SK-N-SH (cell line): Measurements from ENCODE around the gene RGS6. TPM values are rescaled to one million over a fixed set of nuclear protein-coding genes. Genes with fewer than 3 reads are reported as not detected.
A peak's percentile ranks its signal among the peaks of the same experiment; 100 is the strongest.

ENCODE experiments used
- CTCF ChIA-PET: fragments of 300-600, 350-600 bp; formaldehyde crosslinking; extraction: SDS; loops from one replicate; lab custom pipeline; 2021; lab: Yijun Ruan, JAX
- POLR2A ChIA-PET: fragments of 350-600 bp; sonication (Branson Sonifier 250); formaldehyde crosslinking; extraction: SDS; loops from one replicate; lab custom pipeline; 2020; ENCODE audit warnings: antibody characterized with exemption, inconsistent platforms; lab: Yijun Ruan, JAX
- DNase-seq: peaks from one replicate; pipeline ENCODE4 v3.0.0; 2012
- H2AFZ ChIP-seq: fragments of 200-600 bp; sonication (generic); 2 replicates; pipeline ENCODE4 v1.8.1; 2016; ENCODE audit warnings: antibody characterized with exemption, mild to moderate bottlenecking, low read depth
- H3F3A ChIP-seq: fragments of 200-600 bp; sonication (generic); replicated peaks from 2 replicates; pipeline ENCODE3; 2016; ENCODE audit warnings: antibody characterized with exemption, mild to moderate bottlenecking; ENCODE audit not compliant: insufficient read depth
- H3K27ac ChIP-seq, 2 experiments: fragments of 200-500 bp in 1 of 2; fragments of 200-600 bp in 1 of 2; sonication (Bioruptor generic) in 1 of 2; sonication (generic), shearing (Covaris generic) in 1 of 2; 2 replicates each; pipeline versions ENCODE4 v1.5.1 to v1.6.1; 2014 to 2016; ENCODE audit warnings: low read depth in 2 of 2, inconsistent platforms in 1 of 2, low read length in 1 of 2, mild to moderate bottlenecking in 1 of 2, mixed read lengths in 1 of 2
- H3K27me3 ChIP-seq: fragments of 200-600 bp; sonication (generic), shearing (Covaris generic); 2 replicates; pipeline ENCODE4 v1.6.1; 2016; ENCODE audit warnings: mixed run types; ENCODE audit not compliant: insufficient read depth
- H3K36me3 ChIP-seq, 2 experiments: fragments of 200-500 bp in 1 of 2; fragments of 200-600 bp in 1 of 2; sonication (Bioruptor generic) in 1 of 2; sonication (generic) in 1 of 2; replicated peaks in 1 of 2; 2 replicates each; pipeline versions ENCODE3 to v1.5.1; 2014 to 2016; ENCODE audit warnings: low read length in 1 of 2, mild to moderate bottlenecking in 1 of 2; ENCODE audit not compliant: insufficient read depth in 2 of 2, control insufficient read depth in 1 of 2
- H3K4me1 ChIP-seq, 2 experiments: fragments of 200-500 bp in 1 of 2; fragments of 200-600 bp in 1 of 2; sonication (Bioruptor generic) in 1 of 2; sonication (generic), shearing (Covaris generic) in 1 of 2; 2 replicates each; pipeline versions ENCODE4 v1.5.1 to v1.6.1; 2014 to 2016; ENCODE audit warnings: low read depth in 1 of 2, low read length in 1 of 2, mixed run types in 1 of 2; ENCODE audit not compliant: insufficient read depth in 2 of 2, control insufficient read depth in 1 of 2
- H3K4me2 ChIP-seq: fragments of 200-600 bp; sonication (generic), shearing (Covaris generic); 2 replicates; pipeline ENCODE4 v1.6.1; 2017; ENCODE audit warnings: mixed run types
- H3K4me3 ChIP-seq, 2 experiments: fragments of 200-500 bp in 1 of 2; fragments of 200-600 bp in 1 of 2; sonication (Bioruptor generic) in 1 of 2; sonication (generic), shearing (Covaris generic) in 1 of 2; 2 replicates each; pipeline versions ENCODE4 v1.5.1 to v1.8.1; 2014 to 2016; ENCODE audit warnings: low read depth in 2 of 2, inconsistent platforms in 1 of 2, low read length in 1 of 2, mild to moderate bottlenecking in 1 of 2, mixed read lengths in 1 of 2, moderate library complexity in 1 of 2
- H3K79me2 ChIP-seq: fragments of 200-600 bp; sonication (generic); 2 replicates; pipeline ENCODE4 v1.8.1; 2017; ENCODE audit warnings: mild to moderate bottlenecking; ENCODE audit not compliant: insufficient read depth
- H3K9ac ChIP-seq: fragments of 200-600 bp; sonication (generic); 2 replicates; pipeline ENCODE4 v1.6.1; 2017; ENCODE audit warnings: mixed run types
- H3K9me2 ChIP-seq: fragments of 200-600 bp; sonication (generic); 2 replicates; pipeline ENCODE4 v1.6.1; 2017; ENCODE audit warnings: mixed run types
- H3K9me3 ChIP-seq: fragments of 200-600 bp; sonication (generic); 2 replicates; pipeline ENCODE4 v1.6.1; 2017; ENCODE audit warnings: mixed run types, mild to moderate bottlenecking, moderate library complexity
- H4K20me1 ChIP-seq: fragments of 200-600 bp; sonication (generic); 2 replicates; pipeline ENCODE4 v1.6.1; 2017; ENCODE audit warnings: mild to moderate bottlenecking, mixed run types; ENCODE audit not compliant: insufficient read depth
- ELF1 ChIP-seq: IDR thresholded peaks from 2 replicates; pipeline ENCODE4 v1.4.0; 2012
- EZH2phosphoT487 ChIP-seq: fragments of 200-600 bp; sonication (generic); IDR thresholded peaks from 2 replicates; pipeline ENCODE4 v1.6.1; 2017; ENCODE audit warnings: low read depth, mixed run types, mild to moderate bottlenecking, antibody characterized with exemption, moderate library complexity, borderline replicate concordance
- GABPA ChIP-seq: IDR thresholded peaks from 2 replicates; pipeline ENCODE4 v1.4.0; 2012; ENCODE audit warnings: low read depth, mild to moderate bottlenecking
- JUND ChIP-seq: IDR thresholded peaks from 2 replicates; pipeline ENCODE4 v1.4.0; 2012
- NRF1 ChIP-seq: IDR thresholded peaks from 2 replicates; pipeline ENCODE4 v1.6.1; 2012; ENCODE audit warnings: low read depth, mild to moderate bottlenecking, low read length
- POLR2AphosphoS5 ChIP-seq: IDR thresholded peaks from 2 replicates; pipeline ENCODE4 v1.6.1; 2012; ENCODE audit warnings: low read depth, low read length
- REST ChIP-seq: IDR thresholded peaks from 2 replicates; pipeline ENCODE4 v1.6.1; 2012; ENCODE audit warnings: mild to moderate bottlenecking, low read depth, low read length, moderate library complexity
- RXRA ChIP-seq: IDR thresholded peaks from 2 replicates; pipeline ENCODE4 v1.4.0; 2012; ENCODE audit warnings: low read depth, mild to moderate bottlenecking, borderline replicate concordance
- WGBS: methylation state at CpG from one replicate; pipeline ENCODE4 v1.1.6; 2017; ENCODE audit warnings: low lambda C conversion rate; 5-methylcytosine and 5-hydroxymethylcytosine counted together
- polyA plus RNA-seq, 3 experiments: library from polyadenylated mRNA; depleted of rRNA; stranded (reverse); fragments of >200 nt; gene quantifications; 2 replicates each; pipeline ENCODE4 v1.2.3, GENCODE V29; 2012
- TF ChIP-seq, protein P1 (sequence below): fragments of 200-600 bp; sonication (generic); IDR thresholded peaks from 2 replicates; pipeline ENCODE4 v1.6.1; 2017; ENCODE audit warnings: antibody characterized with exemption, mild to moderate bottlenecking, moderate library complexity
- TF ChIP-seq, protein P2 (sequence below): fragments of 150-350 bp; IDR thresholded peaks from 2 replicates; pipeline ENCODE4 v1.6.1; 2016; ENCODE audit warnings: mild to moderate bottlenecking, low read depth, low read length

The RGS6 gene
- polyA plus RNA-seq, 1 of the 3 experiments (the other 2 are of a cell fraction), result not detected

DNA sequence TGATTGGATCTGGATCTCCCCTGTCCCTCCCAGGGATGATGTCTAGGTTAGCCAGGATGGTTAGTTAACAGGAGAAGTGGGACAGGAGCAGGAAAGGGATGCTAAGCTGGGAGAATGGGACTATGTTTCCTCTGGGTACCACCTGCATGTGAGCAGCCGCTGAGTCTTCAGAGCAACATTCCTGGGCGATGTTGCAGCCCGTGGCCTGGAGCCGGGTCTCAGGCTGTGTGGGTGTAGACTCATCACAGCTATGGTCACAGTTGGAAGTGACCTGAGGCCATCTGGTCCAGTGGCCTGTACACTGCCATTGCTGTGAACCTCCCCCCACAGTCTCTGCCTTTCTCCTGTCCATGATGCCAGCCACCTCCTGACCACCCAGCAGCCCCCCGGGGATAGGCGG, 539.1 kb downstream of the RGS6 start:
- no peak overlapping the region for H2AFZ ChIP-seq
- H3K27ac ChIP-seq, result no peak overlapping the region
- peaks cover 13% of the 10 kb centered on the region; the same call in 1 of the 2 replicates for H3K27me3 ChIP-seq
- ChIA-PET CTCF (no interaction called here), POLR2A (no interaction called here)
- no peaks in the 10 kb centered on the region for H3K9me2 ChIP-seq
- H3K79me2 ChIP-seq, result no peaks in the 10 kb centered on the region
- peaks cover 2% of the 10 kb centered on the region; the same call in 1 of the 2 replicates for H3K9me3 ChIP-seq
- H3K4me3 ChIP-seq, result no peak overlapping the region
- H3K36me3 ChIP-seq, result no peaks in the 10 kb centered on the region
- no peak overlapping the region for H3K4me2 ChIP-seq
- H3K9ac ChIP-seq, result no peak overlapping the region
- no peak for TF ChIP-seq GABPA
- H3K4me1 ChIP-seq, result no peaks in the 10 kb centered on the region
- WGBS, result 59% methylated on average over 3 of the region's 6 CpGs
- H4K20me1 ChIP-seq, result no peaks in the 10 kb centered on the region
- H3F3A ChIP-seq, result no peaks in the 10 kb centered on the region
- no peak for DNase-seq

DNA sequence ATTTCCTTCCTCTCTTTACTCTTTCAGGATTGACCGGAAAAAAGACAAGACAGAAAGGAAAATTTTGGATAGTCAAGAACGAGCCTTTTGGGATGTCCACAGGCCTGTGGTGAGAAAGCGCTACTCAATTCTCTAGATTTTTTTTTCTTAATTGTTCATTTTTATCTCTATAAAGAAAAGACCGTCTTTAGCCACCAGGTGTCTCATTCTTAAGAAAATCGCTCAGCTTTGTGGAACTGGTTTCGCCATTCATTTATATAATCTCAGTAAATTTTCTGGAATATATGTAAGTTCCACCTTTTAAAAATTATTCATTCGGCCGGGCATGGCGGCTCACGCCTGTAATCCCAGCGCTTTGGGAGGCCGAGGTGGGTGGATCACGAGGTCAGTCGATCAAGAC, 540.6 kb downstream of the RGS6 start:
- TF ChIP-seq ELF1, result no peak
- TF ChIP-seq, protein P1, sequence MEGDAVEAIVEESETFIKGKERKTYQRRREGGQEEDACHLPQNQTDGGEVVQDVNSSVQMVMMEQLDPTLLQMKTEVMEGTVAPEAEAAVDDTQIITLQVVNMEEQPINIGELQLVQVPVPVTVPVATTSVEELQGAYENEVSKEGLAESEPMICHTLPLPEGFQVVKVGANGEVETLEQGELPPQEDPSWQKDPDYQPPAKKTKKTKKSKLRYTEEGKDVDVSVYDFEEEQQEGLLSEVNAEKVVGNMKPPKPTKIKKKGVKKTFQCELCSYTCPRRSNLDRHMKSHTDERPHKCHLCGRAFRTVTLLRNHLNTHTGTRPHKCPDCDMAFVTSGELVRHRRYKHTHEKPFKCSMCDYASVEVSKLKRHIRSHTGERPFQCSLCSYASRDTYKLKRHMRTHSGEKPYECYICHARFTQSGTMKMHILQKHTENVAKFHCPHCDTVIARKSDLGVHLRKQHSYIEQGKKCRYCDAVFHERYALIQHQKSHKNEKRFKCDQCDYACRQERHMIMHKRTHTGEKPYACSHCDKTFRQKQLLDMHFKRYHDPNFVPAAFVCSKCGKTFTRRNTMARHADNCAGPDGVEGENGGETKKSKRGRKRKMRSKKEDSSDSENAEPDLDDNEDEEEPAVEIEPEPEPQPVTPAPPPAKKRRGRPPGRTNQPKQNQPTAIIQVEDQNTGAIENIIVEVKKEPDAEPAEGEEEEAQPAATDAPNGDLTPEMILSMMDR, result peak; percentile 28; the same call in 1 of the 2 replicates
- H3K4me1 ChIP-seq, result no peaks in the 10 kb centered on the region
- no peaks in the 10 kb centered on the region for H3K36me3 ChIP-seq
- H3K4me3 ChIP-seq, result no peak overlapping the region
- no peaks in the 10 kb centered on the region for H3K9me2 ChIP-seq
- peaks cover 13% of the 10 kb centered on the region; the same call in 1 of the 2 replicates for H3K27me3 ChIP-seq
- H2AFZ ChIP-seq, result no peak overlapping the region
- no peaks in the 10 kb centered on the region for H3K9me3 ChIP-seq
- H3K4me2 ChIP-seq, result no peak overlapping the region
- no peak overlapping the region for H3K9ac ChIP-seq
- no peaks in the 10 kb centered on the region for H3F3A ChIP-seq
- no peaks in the 10 kb centered on the region for H3K79me2 ChIP-seq
- ChIA-PET POLR2A (no interaction called here), CTCF (interaction anchor here (1.3 kb wide), 1 partner anchor 44 kb away, joined by 3 read pairs; no protein-coding TSS in a partner anchor)
- DNase-seq, result no peak
- 65% methylated on average over 14 of the region's 14 CpGs for WGBS
- no peak overlapping the region for H3K27ac ChIP-seq
- no peaks in the 10 kb centered on the region for H4K20me1 ChIP-seq

- DNase-seq, result no peak
- no peaks in the 10 kb centered on the region for H3K9me2 ChIP-seq
- H3K9me3 ChIP-seq, result no peaks in the 10 kb centered on the region
- no peak overlapping the region for H3K9ac ChIP-seq
- H3K27me3 ChIP-seq, result peaks cover 12% of the 10 kb centered on the region; the same call in 1 of the 2 replicates
- WGBS, result 33% methylated on average over 8 of the region's 8 CpGs
- H4K20me1 ChIP-seq, result no peaks in the 10 kb centered on the region
- no peak overlapping the region for H3K4me2 ChIP-seq
- POLR2A ChIA-PET, result no interaction called here
- no peaks in the 10 kb centered on the region for H3K36me3 ChIP-seq
- no peak overlapping the region for H3K27ac ChIP-seq
- H3K79me2 ChIP-seq, result no peaks in the 10 kb centered on the region
- no peak overlapping the region for H3K4me3 ChIP-seq
- H3K4me1 ChIP-seq, result no peaks in the 10 kb centered on the region
- H2AFZ ChIP-seq, result no peak overlapping the region
- H3F3A ChIP-seq, result no peaks in the 10 kb centered on the region
- CTCF ChIA-PET, result no interaction called here
- TF ChIP-seq, protein P2, sequence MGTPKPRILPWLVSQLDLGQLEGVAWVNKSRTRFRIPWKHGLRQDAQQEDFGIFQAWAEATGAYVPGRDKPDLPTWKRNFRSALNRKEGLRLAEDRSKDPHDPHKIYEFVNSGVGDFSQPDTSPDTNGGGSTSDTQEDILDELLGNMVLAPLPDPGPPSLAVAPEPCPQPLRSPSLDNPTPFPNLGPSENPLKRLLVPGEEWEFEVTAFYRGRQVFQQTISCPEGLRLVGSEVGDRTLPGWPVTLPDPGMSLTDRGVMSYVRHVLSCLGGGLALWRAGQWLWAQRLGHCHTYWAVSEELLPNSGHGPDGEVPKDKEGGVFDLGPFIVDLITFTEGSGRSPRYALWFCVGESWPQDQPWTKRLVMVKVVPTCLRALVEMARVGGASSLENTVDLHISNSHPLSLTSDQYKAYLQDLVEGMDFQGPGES, result no peak
- TF ChIP-seq JUND (no peak), ELF1 (no peak), RXRA (no peak), NRF1 (no peak), GABPA (no peak), REST (no peak), POLR2AphosphoS5 (no peak), EZH2phosphoT487 (no peak)
- TF ChIP-seq, protein P1, result no peak
Measured at GRCh38 chr14:72476657-72477499, 544.6 kb downstream of the RGS6 start.
